AG08395 (cell line): ENCODE data around the gene MAP3K12.
A peak's percentile ranks its signal among the peaks of the same experiment; 100 is the strongest.
"Not testable (repeated sequence)": the region's sequence is repeated elsewhere in the genome, so short reads cannot be mapped to it uniquely, and the experiment has no call there.

ENCODE experiments used
- DNase-seq: peaks from one replicate; pipeline ENCODE4 v3.0.0; 2012; ENCODE audit warnings: mixed read lengths, low spot score

The MAP3K12 gene

GRCh38 chr12:53467082-53467481, 32.2 kb downstream of the MAP3K12 start:
- DNase-seq, result no peak

GRCh38 chr12:53466640-53467039, 32.6 kb downstream of the MAP3K12 start:
- DNase-seq, result no peak

GRCh38 chr12:53465679-53466078, 33.6 kb downstream of the MAP3K12 start:
- no peak for DNase-seq

DNA sequence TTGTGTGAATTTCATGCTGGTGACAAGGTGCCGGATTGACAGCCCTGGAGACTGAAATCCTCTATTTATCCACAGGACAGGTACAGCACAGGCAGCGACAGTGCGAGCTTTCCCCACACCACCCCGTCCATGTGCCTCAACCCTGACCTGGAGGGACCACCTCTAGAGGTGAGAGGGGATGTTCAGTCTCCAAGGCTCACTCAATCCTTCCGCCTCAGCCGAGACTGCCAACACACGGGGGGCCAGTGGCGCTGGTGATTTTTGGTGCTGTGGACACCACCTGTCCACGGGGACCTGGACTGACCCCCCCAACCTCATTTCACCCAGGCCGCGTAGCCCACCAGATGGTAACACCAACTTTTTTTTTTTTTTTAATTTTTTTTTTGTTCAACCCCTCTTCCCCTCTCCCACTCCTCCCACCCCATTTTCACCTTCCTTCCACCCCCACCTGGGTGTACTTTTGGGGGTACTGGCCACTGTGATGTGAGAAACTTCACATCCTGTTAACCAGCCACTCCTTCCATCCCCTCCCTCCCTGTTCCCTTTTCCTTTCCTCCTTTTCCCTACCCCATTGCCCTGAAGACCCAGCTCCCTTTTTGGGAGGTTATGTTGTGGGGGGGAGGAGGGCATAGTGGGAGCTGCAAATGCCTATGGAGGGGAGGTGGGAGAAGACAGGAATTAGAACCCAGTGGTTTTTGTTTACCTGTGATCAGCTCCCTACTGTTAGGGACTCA, 34.4 kb downstream of the MAP3K12 start:
- no peak for DNase-seq

DNA sequence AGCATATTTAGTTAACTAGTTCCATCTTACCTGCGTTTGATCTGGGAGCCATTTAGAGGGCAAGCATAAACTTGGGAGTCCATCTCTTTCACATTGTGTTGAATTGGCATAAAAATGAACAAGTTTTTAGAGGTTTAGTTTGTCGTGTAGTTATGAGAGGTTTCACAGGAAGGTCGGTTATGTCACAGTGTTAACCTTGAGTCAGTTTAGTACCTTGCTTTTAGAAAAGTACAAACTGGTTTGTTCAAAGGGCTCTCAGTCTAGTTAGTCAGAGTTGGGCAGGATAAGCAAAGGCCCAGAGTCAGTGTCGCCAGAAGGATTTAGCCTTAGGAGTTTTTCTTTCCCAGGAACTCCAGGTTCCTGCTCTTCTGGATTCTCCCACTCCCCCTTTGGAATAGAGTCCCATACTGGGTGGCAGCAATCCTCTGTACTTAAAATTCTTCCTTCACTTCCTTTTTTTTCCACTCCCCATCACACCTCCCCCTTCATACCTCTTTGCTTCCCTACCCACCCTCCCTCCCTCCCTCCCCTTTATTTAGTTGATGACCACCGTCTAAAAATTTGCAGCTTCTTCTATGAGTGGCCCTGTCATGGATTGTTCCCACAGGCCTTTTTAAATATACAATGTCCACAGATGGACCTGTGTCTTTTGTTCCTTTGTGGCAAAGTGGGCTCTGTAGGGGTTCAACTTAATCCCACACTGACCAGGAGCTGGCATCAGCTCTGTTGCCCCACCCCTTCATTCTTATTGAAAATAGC, 35.3 kb downstream of the MAP3K12 start:
- no peak for DNase-seq

DNA sequence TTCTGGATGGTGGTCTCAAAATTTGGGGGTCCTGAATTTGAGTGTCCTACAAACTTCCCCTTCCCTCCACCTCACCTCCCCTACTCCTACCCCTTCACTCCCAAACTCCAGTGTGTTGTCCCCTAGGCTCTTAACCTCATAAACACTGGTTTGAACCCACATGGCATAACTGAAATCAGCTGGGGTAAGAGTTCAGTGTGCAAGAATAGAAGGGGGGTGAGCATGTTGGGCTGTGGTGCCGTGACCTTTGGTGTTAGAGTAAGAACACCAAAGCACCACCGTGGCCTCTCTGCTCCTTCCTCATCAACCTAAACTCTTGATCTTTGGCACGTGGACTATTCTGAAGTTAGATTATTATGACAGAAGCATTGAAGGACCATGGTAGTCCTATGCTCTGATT, 36.3 kb downstream of the MAP3K12 start:
- DNase-seq, result no peak

DNA sequence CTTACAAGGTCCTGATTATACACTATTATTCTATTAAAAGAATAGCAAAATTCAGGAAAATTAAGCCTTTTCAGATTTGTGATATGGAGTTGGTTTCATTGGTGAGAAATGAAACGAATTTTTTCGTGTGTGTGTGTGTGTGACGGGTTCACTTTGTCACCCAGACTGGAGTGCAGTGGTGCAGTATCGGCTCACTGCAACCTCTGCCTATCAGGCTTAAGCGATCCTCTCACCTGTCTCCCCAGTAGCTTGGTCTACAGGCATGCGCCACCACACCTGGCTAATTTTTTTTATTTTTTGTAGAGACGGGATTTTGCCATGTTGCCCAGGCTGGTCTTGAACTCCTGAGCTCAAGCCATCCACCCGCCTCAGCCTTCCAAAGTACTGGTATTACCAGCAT, 37.7 kb downstream of the MAP3K12 start:
- no peak for DNase-seq

DNA sequence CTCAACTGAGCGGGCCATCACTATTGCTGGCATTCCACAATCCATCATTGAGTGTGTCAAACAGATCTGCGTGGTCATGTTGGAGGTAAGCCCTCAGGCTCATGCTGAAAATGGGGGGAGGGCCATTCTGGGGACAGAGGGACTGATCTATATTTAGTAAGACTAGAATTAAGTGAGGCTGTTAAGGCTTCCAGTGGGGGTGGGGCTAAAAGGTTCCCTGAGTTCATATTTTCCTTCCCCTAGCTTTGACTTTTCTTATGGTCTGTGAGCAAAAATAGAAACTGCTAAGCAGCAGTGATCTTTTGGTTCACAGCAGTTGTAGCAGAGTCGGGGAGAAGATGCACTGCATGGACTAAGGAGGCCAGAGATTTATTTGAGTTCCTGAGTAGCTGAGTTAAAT, 38.2 kb downstream of the MAP3K12 start:
- DNase-seq, result no peak

- DNase-seq, result no peak
Observed at GRCh38 chr12:53459097-53459496, 40.2 kb downstream of the MAP3K12 start.

- no peak for DNase-seq
Observed at GRCh38 chr12:53456654-53457366, 42.4 kb downstream of the MAP3K12 start.

GRCh38 chr12:53454707-53455106, 44.6 kb downstream of the MAP3K12 start:
- DNase-seq, result no peak

- DNase-seq, result no peak
Observed at GRCh38 chr12:53453953-53454640, 45.2 kb downstream of the MAP3K12 start.

DNA sequence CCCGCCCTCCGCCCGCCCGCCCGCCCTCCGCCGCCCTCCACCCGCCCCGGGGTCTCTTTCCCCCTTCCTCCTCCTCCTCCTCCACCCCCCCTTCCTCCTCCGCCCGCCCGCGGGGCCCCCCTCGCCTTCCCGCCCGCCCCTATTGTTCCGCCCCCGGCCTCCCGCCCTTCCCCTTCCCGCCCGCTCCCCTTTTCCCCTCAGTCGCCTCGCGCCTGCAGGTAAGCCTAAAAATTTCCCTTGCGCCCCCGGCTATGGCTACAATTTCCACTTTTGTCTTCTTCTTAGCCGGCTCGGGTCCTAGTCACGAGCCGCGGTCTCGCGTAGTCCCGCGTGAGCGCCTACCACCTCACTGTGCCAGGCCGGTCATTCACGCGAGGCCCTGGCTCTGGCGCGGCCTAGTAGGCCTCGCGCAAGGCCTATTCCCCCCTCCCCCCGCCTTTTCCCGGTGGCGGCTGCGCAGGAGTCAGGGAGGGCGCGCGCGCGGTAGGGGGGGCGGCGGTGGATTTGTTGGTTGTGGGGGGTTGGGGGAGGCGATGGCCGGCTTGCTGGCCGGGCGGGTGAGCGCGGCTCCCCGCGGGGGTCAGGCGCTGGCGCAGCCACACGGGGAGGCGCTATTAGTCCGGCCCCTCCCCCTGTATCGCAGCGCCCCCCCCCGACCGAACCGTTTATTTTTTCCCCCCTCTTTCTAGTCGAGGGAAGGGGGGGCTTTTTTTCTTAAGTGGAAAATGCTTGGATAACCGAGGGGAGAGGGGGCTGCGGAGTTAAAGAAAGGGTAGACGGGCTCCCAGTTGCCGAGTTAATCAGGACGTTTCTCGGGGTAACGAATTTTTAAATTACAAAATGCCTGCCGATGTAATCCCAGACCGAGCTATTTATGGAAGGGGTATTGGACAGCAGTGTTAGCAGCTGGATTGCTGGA, 46.8 kb downstream of the MAP3K12 start:
- DNase-seq, result peak; percentile 88

GRCh38 chr12:53451661-53452158, 47.5 kb downstream of the MAP3K12 start, which contains the start of gene PCBP2:
TSS of gene PCBP2 (plus strand) at chr12:53452102. CDS start at chr12:53454801, 2,699 bp downstream.
- DNase-seq, result peak; percentile 98

GRCh38 chr12:53450936-53451335, 48.3 kb downstream of the MAP3K12 start:
- DNase-seq, result no peak

DNA sequence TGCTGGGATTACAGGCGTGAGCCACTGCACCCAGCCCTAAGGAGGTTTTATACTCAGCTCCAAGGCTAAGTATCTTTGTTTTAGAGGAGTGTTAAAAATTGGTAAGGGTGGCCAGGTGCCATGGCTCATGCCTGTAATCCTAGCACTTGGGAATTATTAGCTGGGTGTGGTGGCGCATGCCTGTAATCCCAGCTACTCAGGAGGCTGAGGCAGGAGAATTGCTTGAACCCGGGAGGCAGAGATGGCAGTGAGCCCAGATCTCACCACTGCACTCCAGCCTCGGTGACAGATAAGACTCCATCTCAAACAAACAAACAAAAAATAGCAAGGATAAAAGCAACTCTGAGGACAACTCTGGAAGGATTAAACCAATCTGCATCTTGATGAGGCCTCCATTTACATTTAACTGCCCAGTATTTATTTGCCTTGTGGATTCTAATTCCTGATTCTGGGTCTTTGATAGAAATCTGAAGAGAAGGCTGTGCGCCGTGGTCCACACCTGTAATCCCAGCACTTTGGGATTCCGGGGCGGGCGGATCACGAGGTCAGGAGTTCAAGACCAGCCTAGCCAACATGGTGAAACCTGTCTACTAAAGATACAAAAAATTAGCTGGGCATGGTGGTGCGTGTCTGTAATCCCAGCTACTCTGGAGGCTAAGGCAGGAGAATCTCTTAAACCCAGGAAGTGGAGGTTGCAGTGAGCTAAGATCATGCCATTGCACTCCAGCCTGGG, 54.5 kb downstream of the MAP3K12 start:
- DNase-seq, result not testable (repeated sequence)

- DNase-seq, result no peak
Observed at GRCh38 chr12:53443955-53444354, 55.3 kb downstream of the MAP3K12 start.

DNA sequence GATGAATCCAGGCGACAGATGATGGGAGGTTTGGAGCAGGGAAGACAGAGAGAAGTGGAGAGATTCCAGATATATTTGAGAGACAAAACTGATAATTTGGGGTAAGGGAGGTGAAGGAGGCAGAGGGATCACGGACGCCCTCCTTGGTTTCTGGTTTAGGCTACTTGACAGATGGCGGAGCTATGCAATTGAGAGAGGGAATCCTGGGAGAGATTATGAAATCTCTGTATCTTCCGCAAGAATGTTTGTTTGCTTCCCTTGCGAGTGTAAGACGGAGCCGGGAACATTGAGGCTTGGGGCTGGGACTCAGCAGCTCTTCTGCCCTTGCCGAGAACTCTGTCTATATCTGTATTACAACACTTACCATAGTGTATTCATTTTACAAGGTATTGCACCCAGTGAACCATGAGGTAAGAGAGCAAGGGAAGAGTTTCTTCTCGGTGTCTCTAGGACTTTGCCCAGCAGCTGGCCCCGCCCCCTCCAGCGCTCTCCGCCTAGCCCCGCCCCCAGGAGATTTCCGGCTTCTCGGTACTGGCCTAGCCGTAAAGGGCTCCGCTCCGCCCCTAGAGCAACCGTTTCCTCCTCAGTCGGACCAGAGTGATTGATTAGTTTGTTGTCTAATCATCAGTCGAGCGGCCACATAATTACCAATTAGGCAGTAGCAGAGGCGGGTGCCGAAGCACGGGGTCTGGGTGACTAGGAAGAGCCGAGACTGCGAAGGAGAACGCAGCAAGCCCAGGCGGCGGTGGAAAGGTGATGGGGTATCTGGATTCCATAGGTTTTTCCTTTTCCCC, 58.0 kb downstream of the MAP3K12 start, which contains the start of gene PRR13:
TSS of gene PRR13 (plus strand) at position 695 of the 794 bp plus-strand sequence. CDS start 981 bp downstream, outside the sequence.
- peak; percentile 98 for DNase-seq

DNA sequence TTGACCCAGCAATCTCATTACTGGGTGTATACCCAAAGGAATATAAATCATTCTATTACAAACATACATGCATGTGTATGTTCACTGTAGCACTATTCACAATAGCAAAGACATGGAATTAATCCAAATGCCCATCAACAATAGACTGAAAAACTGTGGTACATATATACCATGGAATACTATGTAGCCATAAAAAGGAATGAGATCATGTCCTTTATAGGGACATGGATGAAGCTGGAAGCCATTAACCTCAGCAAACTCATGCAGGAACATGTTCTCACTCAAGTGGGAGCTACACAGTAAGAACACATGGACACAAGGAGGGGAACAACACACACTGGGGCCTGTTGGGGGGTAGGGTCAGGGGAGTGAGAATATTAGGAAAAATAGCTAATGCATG, 59.7 kb downstream of the MAP3K12 start:
- not testable (repeated sequence) for DNase-seq
